A549 (cell line): ENCODE measurements around the gene ZP1. TPM values are rescaled to one million over a fixed set of nuclear protein-coding genes. Genes with fewer than 3 reads are reported as not detected.

ENCODE experiments used
- ATAC-seq, 2 experiments: fragments of 200-7000 bp in 1 of 2; fragments of >200 bp in 1 of 2; cut with Nextera tagmentation in 1 of 2; cut with Tn5 transposase in 1 of 2; 3 replicates each; pipeline versions ENCODE4 v1.8.0 to v1.9.1; 2018 to 2020; ENCODE audit warnings: mild to moderate bottlenecking in 1 of 2, moderate library complexity in 1 of 2
- CTCF ChIA-PET: fragments of 300-600 bp; sonication (Branson Sonifier 250); formaldehyde crosslinking; extraction: SDS; loops from one replicate; lab custom pipeline; 2021; ENCODE audit warnings: antibody characterized with exemption, inconsistent platforms; lab: Yijun Ruan, JAX
- POLR2A ChIA-PET: fragments of 350-600 bp; formaldehyde crosslinking; extraction: SDS; loops from one replicate; lab custom pipeline; 2021; ENCODE audit warnings: antibody characterized with exemption, inconsistent platforms; lab: Yijun Ruan, JAX
- DNase-seq, 2 experiments: peaks; one replicate each; pipeline versions ENCODE4 v3.0.0 to v3.0.0-alpha.2; 2011 to 2016; ENCODE audit warnings: low read depth in 1 of 2, low spot score in 1 of 2
- FAIRE-seq: peaks from 2 replicates; lab custom pipeline; 2011; peaks lifted over from hg19 to GRCh38; lab: Jason Lieb, UNC
- H3K27ac ChIP-seq, 2 experiments: fragments of >200 bp; sonication (Bioruptor Twin); formaldehyde crosslinking; 3 replicates each; pipeline ENCODE4 v1.5.1; 2016 to 2017
- H3K4me1 ChIP-seq: fragments of >200 bp; sonication (Bioruptor Twin); formaldehyde crosslinking; 3 replicates; pipeline ENCODE4 v1.6.1; 2016
- H3K4me2 ChIP-seq: fragments of >200 bp; sonication (Bioruptor Twin); formaldehyde crosslinking; 3 replicates; pipeline ENCODE4 v1.6.1; 2016
- H3K4me3 ChIP-seq: fragments of >200 bp; sonication (Bioruptor Twin); formaldehyde crosslinking; 3 replicates; pipeline ENCODE4 v1.5.1; 2016
- H3K9me3 ChIP-seq: fragments of >200 bp; sonication (Bioruptor Twin); formaldehyde crosslinking; 3 replicates; pipeline ENCODE4 v1.6.1; 2016
- CBX2 ChIP-seq: fragments of 200-600 bp; sonication (generic); IDR thresholded peaks from 2 replicates; pipeline ENCODE4 v1.6.1; 2016; ENCODE audit warnings: low read depth, mild to moderate bottlenecking, borderline replicate concordance
- CBX8 ChIP-seq: fragments of 200-600 bp; sonication (generic); IDR thresholded peaks from 2 replicates; pipeline ENCODE4 v1.6.1; 2016
- CHD2 ChIP-seq: fragments of 150-350 bp; IDR thresholded peaks from 2 replicates; pipeline ENCODE4 v1.6.1; 2014; ENCODE audit warnings: low read length; ENCODE audit not compliant: partially characterized antibody
- EHMT2 ChIP-seq: fragments of 200-600 bp; sonication (generic); IDR thresholded peaks from 2 replicates; pipeline ENCODE4 v1.6.1; 2016; ENCODE audit warnings: antibody characterized with exemption, low read depth, mild to moderate bottlenecking, moderate library complexity
- ELK1 ChIP-seq: fragments of 150-350 bp; IDR thresholded peaks from 2 replicates; pipeline ENCODE4 v1.6.1; 2014; ENCODE audit warnings: low read depth, mild to moderate bottlenecking, low read length
- EP300 ChIP-seq, 2 experiments: fragments of >200 bp; sonication (Bioruptor Twin); formaldehyde crosslinking; IDR thresholded peaks; 2 replicates in 1 of 2; 3 replicates in 1 of 2; pipeline ENCODE4 v1.6.1; 2016 to 2017
- FOSB ChIP-seq: fragments of 250-450 bp; sonication (Bioruptor Pico); IDR thresholded peaks from 2 replicates; pipeline ENCODE4 v1.5.0; 2020; ENCODE audit warnings: mild to moderate bottlenecking, moderate library complexity
- GATA3 ChIP-seq: IDR thresholded peaks from 2 replicates; pipeline ENCODE4 v1.6.1; 2012; ENCODE audit warnings: borderline replicate concordance
- HDAC2 ChIP-seq: fragments of 200-600 bp; sonication (generic); IDR thresholded peaks from 2 replicates; pipeline ENCODE4 v1.6.1; 2016
- HOXA7 ChIP-seq: fragments of 250-450 bp; sonication (Bioruptor Pico); IDR thresholded peaks from 2 replicates; pipeline ENCODE4 v1.5.0; 2020; ENCODE audit warnings: mild to moderate bottlenecking, moderate library complexity
- HOXB5 ChIP-seq: fragments of 250-450 bp; sonication (Bioruptor Pico); IDR thresholded peaks from 2 replicates; pipeline ENCODE4 v1.5.0; 2020; ENCODE audit warnings: mild to moderate bottlenecking, moderate library complexity
- KDM1A ChIP-seq: fragments of 200-600 bp; sonication (generic); IDR thresholded peaks from 2 replicates; pipeline ENCODE4 v1.6.1; 2016; ENCODE audit warnings: low read depth, mild to moderate bottlenecking
- KDM5A ChIP-seq: fragments of 200-600 bp; sonication (generic); IDR thresholded peaks from 2 replicates; pipeline ENCODE4 v1.6.1; 2016; ENCODE audit warnings: antibody characterized with exemption, mild to moderate bottlenecking
- MAFK ChIP-seq: fragments of 450-650 bp; IDR thresholded peaks from 2 replicates; pipeline ENCODE4 v1.6.1; 2014; ENCODE audit not compliant: partially characterized antibody
- MAZ ChIP-seq: fragments of 150-350 bp; IDR thresholded peaks from 2 replicates; pipeline ENCODE4 v1.6.1; 2014; ENCODE audit warnings: antibody characterized with exemption, low read depth, low read length, borderline replicate concordance
- NR3C1 ChIP-seq: fragments of >200 bp; sonication (Bioruptor Twin); formaldehyde crosslinking; IDR thresholded peaks from 3 replicates; pipeline ENCODE4 v1.6.1; 2017
- POLR2A ChIP-seq: IDR thresholded peaks from 2 replicates; pipeline ENCODE4 v1.6.1; 2012; ENCODE audit warnings: mild to moderate bottlenecking, low read length
- SMC3 ChIP-seq: fragments of >200 bp; sonication (Bioruptor Twin); formaldehyde crosslinking; IDR thresholded peaks from 3 replicates; pipeline ENCODE4 v1.6.1; 2018; ENCODE audit warnings: inconsistent platforms
- SREBF2 ChIP-seq: fragments of 450-650 bp; IDR thresholded peaks from 2 replicates; pipeline ENCODE4 v1.6.1; 2014; ENCODE audit warnings: mild to moderate bottlenecking, moderate library complexity
- WGBS: methylation state at CpG from one replicate; pipeline ENCODE4 v1.1.6; 2017; ENCODE audit errors: missing lambda C conversion rate; 5-methylcytosine and 5-hydroxymethylcytosine counted together
- polyA plus RNA-seq, 4 experiments: library from polyadenylated mRNA; depleted of rRNA in 3 of 4; stranded (reverse); fragments of >200 nt; fragmentation: RNase III in 1 of 4; extraction: RNeasy Plus Mini Kit Qiagen cat#74134 plus additional on column Dnase treatment in 1 of 4; gene quantifications; 2 replicates in 3 of 4; 3 replicates in 1 of 4; pipeline ENCODE4 v1.2.3, GENCODE V29; 2011 to 2017
- TF ChIP-seq, protein P1 (sequence below): fragments of 250-450 bp; sonication (Bioruptor Pico); IDR thresholded peaks from 2 replicates; pipeline ENCODE4 v1.5.0; 2021; ENCODE audit warnings: mild to moderate bottlenecking, moderate library complexity, borderline replicate concordance
- TF ChIP-seq, protein P2 (sequence below): fragments of >200 bp; sonication (Bioruptor Twin); formaldehyde crosslinking; IDR thresholded peaks from 3 replicates; pipeline ENCODE4 v1.6.1; 2016

The ZP1 gene
- polyA plus RNA-seq, 2 of the 4 experiments (the other 2 are of a cell fraction): 0.06 to 0.30 TPM

- 76% methylated on average over 13 of the region's 14 CpGs for WGBS
- no peak for FAIRE-seq
- DNase-seq: no peak
- TF ChIP-seq CBX8: no peak
- TF ChIP-seq SMC3: no peak
- no peak for TF ChIP-seq GATA3
- no peak for TF ChIP-seq EHMT2
- no peak for TF ChIP-seq HOXA7 (CRISPR knock-in tag)
- no peak for TF ChIP-seq EP300 (IDR thresholded peaks at IDR 0.05)
- no peak for TF ChIP-seq MAFK
- no peak for TF ChIP-seq HDAC2
- TF ChIP-seq, protein P1, sequence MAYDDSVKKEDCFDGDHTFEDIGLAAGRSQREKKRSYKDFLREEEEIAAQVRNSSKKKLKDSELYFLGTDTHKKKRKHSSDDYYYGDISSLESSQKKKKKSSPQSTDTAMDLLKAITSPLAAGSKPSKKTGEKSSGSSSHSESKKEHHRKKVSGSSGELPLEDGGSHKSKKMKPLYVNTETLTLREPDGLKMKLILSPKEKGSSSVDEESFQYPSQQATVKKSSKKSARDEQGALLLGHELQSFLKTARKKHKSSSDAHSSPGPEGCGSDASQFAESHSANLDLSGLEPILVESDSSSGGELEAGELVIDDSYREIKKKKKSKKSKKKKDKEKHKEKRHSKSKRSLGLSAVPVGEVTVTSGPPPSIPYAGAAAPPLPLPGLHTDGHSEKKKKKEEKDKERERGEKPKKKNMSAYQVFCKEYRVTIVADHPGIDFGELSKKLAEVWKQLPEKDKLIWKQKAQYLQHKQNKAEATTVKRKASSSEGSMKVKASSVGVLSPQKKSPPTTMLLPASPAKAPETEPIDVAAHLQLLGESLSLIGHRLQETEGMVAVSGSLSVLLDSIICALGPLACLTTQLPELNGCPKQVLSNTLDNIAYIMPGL (CRISPR knock-in tag): no peak
- no peak for TF ChIP-seq ELK1
- TF ChIP-seq, protein P2, sequence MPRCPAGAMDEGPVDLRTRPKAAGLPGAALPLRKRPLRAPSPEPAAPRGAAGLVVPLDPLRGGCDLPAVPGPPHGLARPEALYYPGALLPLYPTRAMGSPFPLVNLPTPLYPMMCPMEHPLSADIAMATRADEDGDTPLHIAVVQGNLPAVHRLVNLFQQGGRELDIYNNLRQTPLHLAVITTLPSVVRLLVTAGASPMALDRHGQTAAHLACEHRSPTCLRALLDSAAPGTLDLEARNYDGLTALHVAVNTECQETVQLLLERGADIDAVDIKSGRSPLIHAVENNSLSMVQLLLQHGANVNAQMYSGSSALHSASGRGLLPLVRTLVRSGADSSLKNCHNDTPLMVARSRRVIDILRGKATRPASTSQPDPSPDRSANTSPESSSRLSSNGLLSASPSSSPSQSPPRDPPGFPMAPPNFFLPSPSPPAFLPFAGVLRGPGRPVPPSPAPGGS: no peak
- no peak for TF ChIP-seq HOXB5 (CRISPR knock-in tag)
- TF ChIP-seq CHD2: no peak
- TF ChIP-seq FOSB: no peak
- no peak for TF ChIP-seq CBX2
- no peak for TF ChIP-seq POLR2A
- TF ChIP-seq SREBF2: no peak
- no peak for TF ChIP-seq NR3C1
- no peak for TF ChIP-seq MAZ
- TF ChIP-seq KDM1A: no peak
- no peaks in the 10 kb centered on the region for H3K9me3 ChIP-seq
- no peak within 1 kb of the TSS for H3K27ac ChIP-seq
- no peak for ATAC-seq
- no peak within 1 kb of the TSS for H3K4me3 ChIP-seq
- H3K4me1 ChIP-seq: no peaks in the 10 kb centered on the region
- CTCF ChIA-PET: interaction anchor here (0.7 to 1.6 kb wide), 5 partner anchors 10 to 81 kb away, joined by 3 to 6 read pairs (median 4); no protein-coding TSS in a partner anchor
- no peak within 1 kb of the TSS for H3K4me2 ChIP-seq
- POLR2A ChIA-PET: no interaction called here
These were observed 11.4 kb upstream of the ZP1 start, which contains the start of gene PTGDR2 for GRCh38 chr11:60855726-60856633. PTGDR2 (minus strand) TSS chr11:60855950; CDS start chr11:60853722, 2,228 bp downstream.

DNA sequence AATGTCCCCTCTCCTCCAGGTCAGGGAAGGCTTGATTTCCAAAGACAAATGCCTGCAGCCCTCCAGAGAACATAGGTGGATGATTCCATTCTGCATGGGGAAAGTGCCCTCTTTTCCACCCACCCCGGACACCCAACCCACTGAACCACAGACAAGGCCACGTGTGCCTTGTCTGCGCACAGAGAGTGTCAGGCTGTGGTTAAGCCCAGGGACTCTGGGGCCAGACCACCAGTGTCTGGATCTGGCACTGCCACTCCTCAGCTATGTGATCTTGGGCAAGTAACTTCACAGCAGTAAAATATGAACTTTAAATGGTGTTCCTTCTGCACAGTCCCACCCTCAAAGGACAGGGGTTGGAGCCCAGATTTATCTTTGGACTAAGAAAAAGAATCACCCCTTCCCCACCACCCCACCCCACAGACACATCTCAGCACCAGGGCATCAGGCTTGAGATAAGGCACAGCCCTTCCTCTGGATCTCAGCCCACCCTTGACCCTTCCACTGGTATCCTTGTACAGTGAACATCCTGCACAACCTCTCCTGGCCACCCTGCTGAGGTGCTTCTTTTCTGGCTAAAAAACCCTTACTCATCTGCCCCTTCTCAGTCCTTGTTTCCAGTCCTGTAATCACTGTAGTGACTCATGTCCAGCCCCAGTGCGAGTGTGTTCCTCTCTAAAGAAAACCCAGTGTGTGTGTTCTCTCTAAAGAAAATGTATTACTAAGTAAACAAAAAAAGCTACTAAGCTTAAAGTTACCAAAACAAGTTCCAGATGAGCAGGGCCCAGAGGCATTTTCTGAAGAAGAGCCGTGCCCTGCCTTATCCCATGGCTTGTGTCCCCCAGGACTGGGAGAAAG, 9.7 kb upstream of the ZP1 start:
- ATAC-seq (no peak; a peak in 1 of 6 replicates), FAIRE-seq (no peak), DNase-seq (no peak)
- Histone ChIP-seq H3K4me2 (no peak overlapping the region), H3K9me3 (no peaks in the 10 kb centered on the region), H3K27ac (peak overlapping the region in 1 of 2 experiments; percentile 49; a peak in 1 of 6 replicates), H3K4me3 (no peak overlapping the region), H3K4me1 (no peaks in the 10 kb centered on the region)
- POLR2A ChIA-PET: no interaction called here
- CTCF ChIA-PET: interaction anchor here (1.2 kb wide), 1 partner anchor 42 kb away, joined by 4 read pairs; no protein-coding TSS in a partner anchor
- TF ChIP-seq KDM5A: no peak
- WGBS: 61% methylated on average over 5 of the region's 5 CpGs
